Prostate gland (tissue), 2 donors: ENCODE measurements around the gene LGALS3.

ENCODE experiments used
- POLR2AphosphoS5 ChIP-seq: sonication (generic); formaldehyde crosslinking; IDR thresholded peaks from one replicate; pipeline ENCODE4 v1.6.1; 2017; ENCODE audit warnings: antibody characterized with exemption
- TF ChIP-seq, protein P1 (sequence below), 4 experiments: fragments of 200-600 bp in 2 of 4; fragments of 450-650 bp in 2 of 4; sonication (generic) in 2 of 4; IDR thresholded peaks; 1 replicate in 3 of 4; 2 replicates in 1 of 4; pipeline ENCODE4 v1.5.1; 2016 to 2019; ENCODE audit warnings: antibody characterized with exemption in 4 of 4, mild to moderate bottlenecking in 2 of 4, moderate library complexity in 2 of 4

DNA sequence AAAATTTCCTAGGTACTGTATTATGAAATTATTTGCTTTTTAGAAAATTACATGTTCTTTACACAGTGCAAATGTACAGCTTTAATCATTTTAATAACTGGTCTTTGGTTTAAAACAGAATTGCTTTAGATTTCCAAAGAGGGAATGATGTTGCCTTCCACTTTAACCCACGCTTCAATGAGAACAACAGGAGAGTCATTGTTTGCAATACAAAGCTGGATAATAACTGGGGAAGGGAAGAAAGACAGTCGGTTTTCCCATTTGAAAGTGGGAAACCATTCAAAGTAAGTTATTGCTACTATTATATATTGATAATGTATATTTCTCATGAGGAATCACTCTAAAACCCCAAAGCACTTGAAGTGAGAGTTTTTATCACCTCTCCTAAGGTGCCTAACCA, 13.4 kb downstream of the LGALS3 start:
- TF ChIP-seq, protein P1, sequence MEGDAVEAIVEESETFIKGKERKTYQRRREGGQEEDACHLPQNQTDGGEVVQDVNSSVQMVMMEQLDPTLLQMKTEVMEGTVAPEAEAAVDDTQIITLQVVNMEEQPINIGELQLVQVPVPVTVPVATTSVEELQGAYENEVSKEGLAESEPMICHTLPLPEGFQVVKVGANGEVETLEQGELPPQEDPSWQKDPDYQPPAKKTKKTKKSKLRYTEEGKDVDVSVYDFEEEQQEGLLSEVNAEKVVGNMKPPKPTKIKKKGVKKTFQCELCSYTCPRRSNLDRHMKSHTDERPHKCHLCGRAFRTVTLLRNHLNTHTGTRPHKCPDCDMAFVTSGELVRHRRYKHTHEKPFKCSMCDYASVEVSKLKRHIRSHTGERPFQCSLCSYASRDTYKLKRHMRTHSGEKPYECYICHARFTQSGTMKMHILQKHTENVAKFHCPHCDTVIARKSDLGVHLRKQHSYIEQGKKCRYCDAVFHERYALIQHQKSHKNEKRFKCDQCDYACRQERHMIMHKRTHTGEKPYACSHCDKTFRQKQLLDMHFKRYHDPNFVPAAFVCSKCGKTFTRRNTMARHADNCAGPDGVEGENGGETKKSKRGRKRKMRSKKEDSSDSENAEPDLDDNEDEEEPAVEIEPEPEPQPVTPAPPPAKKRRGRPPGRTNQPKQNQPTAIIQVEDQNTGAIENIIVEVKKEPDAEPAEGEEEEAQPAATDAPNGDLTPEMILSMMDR (IDR thresholded peaks at IDR 0.05): no peak
- no peak for TF ChIP-seq POLR2AphosphoS5
